C4-2B (cell line): ENCODE measurements around the gene NFIC.

Experiments
- H3K27ac ChIP-seq: fragments of 450-650 bp; 2 replicates; pipeline ENCODE4 v1.5.1; 2017
- CTCF ChIP-seq: fragments of 450-650 bp; conservative IDR thresholded peaks from 2 replicates; pipeline ENCODE4 v1.5.1; 2017; ENCODE audit warnings: mild to moderate bottlenecking
- ZFX ChIP-seq: fragments of 450-650 bp; IDR thresholded peaks from 2 replicates; pipeline ENCODE4 v1.6.1; 2017

The NFIC gene

GRCh38 chr19:3518659-3519058 is 152.3 kb downstream of the NFIC start:
- TF ChIP-seq ZFX (no peak), CTCF (no peak)
- H3K27ac ChIP-seq = no peak overlapping the region
